PC-3 (cell line): Measurements from ENCODE around the gene GSG1L.

ENCODE experiments used
- CTCF ChIP-seq: fragments of 300-600 bp; sonication (generic); conservative IDR thresholded peaks from 2 replicates; pipeline ENCODE4 v1.5.1; 2017; ENCODE audit warnings: antibody characterized with exemption, low read depth, mild to moderate bottlenecking, low read length
- EZH2 ChIP-seq: fragments of 300-600 bp; sonication (generic); IDR thresholded peaks from one replicate; pipeline ENCODE4 v1.6.1; 2017; ENCODE audit warnings: antibody characterized with exemption, mild to moderate bottlenecking, low read length; ENCODE audit not compliant: unreplicated experiment
- EZH2phosphoT487 ChIP-seq: fragments of 300-600 bp; sonication (generic); IDR thresholded peaks from 2 replicates; pipeline ENCODE4 v1.6.1; 2018; ENCODE audit warnings: mild to moderate bottlenecking, antibody characterized with exemption, low read length, borderline replicate concordance

DNA sequence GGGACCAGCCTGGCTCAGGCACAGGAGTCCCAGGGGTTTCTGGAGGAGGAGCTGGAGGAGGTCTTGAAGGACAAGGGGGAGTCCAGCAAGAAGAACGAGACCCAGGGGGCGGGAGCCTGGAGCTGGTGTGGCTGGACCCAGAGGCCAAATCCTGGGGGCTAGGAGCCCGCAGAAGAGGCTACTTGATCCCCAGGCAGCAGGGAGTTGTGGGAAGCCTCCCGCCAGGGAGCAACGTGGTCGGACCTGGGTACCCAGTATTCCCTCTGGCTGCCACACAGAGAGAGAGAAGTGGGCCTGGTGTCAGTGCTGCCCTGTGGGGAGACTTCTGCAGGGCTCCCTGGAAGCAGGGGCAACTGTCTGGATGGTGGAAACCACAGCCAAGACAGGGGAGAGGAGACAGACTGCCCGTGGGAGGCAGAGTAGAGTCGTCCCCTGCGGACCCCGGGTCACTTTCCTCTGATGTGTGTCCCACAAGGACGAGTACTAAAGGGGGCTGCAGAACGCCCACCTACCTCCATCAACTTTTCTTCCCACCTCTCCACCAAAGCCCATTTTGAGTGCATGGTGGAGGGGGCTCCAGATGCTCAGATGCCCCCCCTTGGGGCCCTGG lies 160.4 kb downstream of the GSG1L start:
- TF ChIP-seq CTCF (no peak), EZH2 (no peak), EZH2phosphoT487 (no peak)
